GM12874 (cell line): Measurements from ENCODE around the gene LRRC38.

ENCODE experiments used
- CTCF ChIP-seq: IDR thresholded peaks from 2 replicates; pipeline ENCODE4 v1.5.1; 2011; ENCODE audit warnings: low read depth, mild to moderate bottlenecking, control low read depth, low read length, moderate library complexity; ENCODE audit not compliant: insufficient read depth

Gene LRRC38

GRCh38 chr1:13499422-13499821 is 14.4 kb downstream of the LRRC38 start:
- TF ChIP-seq CTCF, result no peak

- TF ChIP-seq CTCF, result no peak
Observed at GRCh38 chr1:13498553-13498952, 15.2 kb downstream of the LRRC38 start.

- no peak for TF ChIP-seq CTCF
Observed at GRCh38 chr1:13495186-13495585, 18.6 kb downstream of the LRRC38 start.

GRCh38 chr1:13494712-13495111 is 19.1 kb downstream of the LRRC38 start:
- TF ChIP-seq CTCF, result no peak

GRCh38 chr1:13494025-13494424 is 19.8 kb downstream of the LRRC38 start:
- TF ChIP-seq CTCF, result no peak

GRCh38 chr1:13492711-13493110 is 21.1 kb downstream of the LRRC38 start:
- TF ChIP-seq CTCF, result no peak

- no peak for TF ChIP-seq CTCF
Observed at GRCh38 chr1:13487957-13488356, 25.8 kb downstream of the LRRC38 start.
